ENCODE data around the gene ROBO2.

ROBO2 gene

DNA sequence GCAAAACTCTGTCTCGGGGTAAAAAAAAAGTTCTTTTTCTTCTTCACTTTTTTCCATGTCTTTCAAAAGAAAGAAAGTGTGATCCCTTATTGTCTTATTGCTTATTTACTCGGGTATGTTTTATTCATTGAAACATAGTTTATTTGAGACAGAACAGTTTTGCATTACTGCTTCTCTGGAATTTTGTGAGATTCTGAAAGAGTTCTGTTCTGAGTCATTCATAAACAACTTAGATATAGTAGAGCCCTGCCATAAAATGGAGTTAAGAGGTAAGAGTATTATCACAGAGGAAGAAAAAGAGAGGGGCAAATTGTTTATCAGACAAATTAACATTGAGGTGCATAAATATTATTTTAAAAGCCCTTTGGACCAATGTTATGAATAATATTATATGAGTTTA, 522.2 kb downstream of the ROBO2 start:
- H2BK120ac ChIP-seq (ENCODE audit: insufficient read depth, low read length, poor library complexity), result no peak overlapping the region
- H3K79me2 ChIP-seq (ENCODE audit: control insufficient read depth, insufficient read depth, low read length, poor library complexity), result no peaks in the 10 kb centered on the region
- H2AK5ac ChIP-seq (ENCODE audit: low read length), result no peak overlapping the region
- H3K4me2 ChIP-seq (ENCODE audit: low read length), result no peak overlapping the region
- H3K9me3 ChIP-seq (ENCODE audit: insufficient read depth, low read depth, low read length), result no peaks in the 10 kb centered on the region
- H2AFZ ChIP-seq (ENCODE audit: insufficient read depth, low read length, poor library complexity), result no peak overlapping the region
- no peak overlapping the region for H4K8ac ChIP-seq (ENCODE audit: low read depth, low read length)
- H4K12ac ChIP-seq (ENCODE audit: low read depth, low read length), result no peak overlapping the region
- no peak overlapping the region for H3K4me3 ChIP-seq (ENCODE audit: low read depth, low read length)
- H3K23ac ChIP-seq (ENCODE audit: low read length), result no peak overlapping the region
- no peak overlapping the region for H3K14ac ChIP-seq (ENCODE audit: low read length)
- WGBS (ENCODE audit: extremely low coverage, insufficient coverage, insufficient read length), result no CpG with 5 or more reads among the region's 2 CpGs
- H4K91ac ChIP-seq (ENCODE audit: low read depth, low read length), result no peak overlapping the region
- H2BK12ac ChIP-seq (ENCODE audit: low read length), result no peak overlapping the region
- no peak overlapping the region for H3K18ac ChIP-seq (ENCODE audit: low read length)
- H3K9ac ChIP-seq (ENCODE audit: low read length), result no peak overlapping the region
- H2BK5ac ChIP-seq (ENCODE audit: low read depth, low read length, poor library complexity), result no peak overlapping the region
- H3K79me1 ChIP-seq (ENCODE audit: low read length), result no peaks in the 10 kb centered on the region
- no peaks in the 10 kb centered on the region for H3K36me3 ChIP-seq (ENCODE audit: control insufficient read depth in 1 of 2, insufficient read depth in 2 of 2, low read length in 2 of 2)
- H3K4me1 ChIP-seq (ENCODE audit: control insufficient read depth in 1 of 2, insufficient read depth in 2 of 2, low read length in 2 of 2), result no peaks in the 10 kb centered on the region
- DNase-seq, result no peak
- no peaks in the 10 kb centered on the region for H3K27me3 ChIP-seq (ENCODE audit: insufficient read depth, low read length)
- H3K27ac ChIP-seq (ENCODE audit: low read depth, low read length), result no peak overlapping the region
- H3K4ac ChIP-seq (ENCODE audit: low read depth, low read length), result no peak overlapping the region

DNA sequence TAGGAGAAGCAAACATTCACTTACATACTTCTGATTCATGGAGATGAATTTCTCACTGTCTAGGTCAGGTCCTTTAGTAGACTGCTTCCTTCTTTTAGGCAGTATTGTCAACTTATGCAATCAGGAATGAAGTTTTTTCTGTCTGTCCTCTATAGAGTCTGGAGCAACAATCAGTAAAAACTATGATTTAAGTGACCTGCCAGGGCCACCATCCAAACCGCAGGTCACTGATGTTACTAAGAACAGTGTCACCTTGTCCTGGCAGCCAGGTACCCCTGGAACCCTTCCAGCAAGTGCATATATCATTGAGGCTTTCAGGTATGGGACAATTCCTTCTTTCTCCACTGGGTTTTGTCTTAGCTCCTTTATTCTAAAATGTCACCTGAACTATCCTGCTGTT, 523.1 kb downstream of the ROBO2 start:
- Histone ChIP-seq H3K27me3 (ENCODE audit: insufficient read depth, low read length) (no peaks in the 10 kb centered on the region), H3K14ac (ENCODE audit: low read length) (no peak overlapping the region), H4K91ac (ENCODE audit: low read depth, low read length) (no peak overlapping the region), H3K36me3 (ENCODE audit: control insufficient read depth in 1 of 2, insufficient read depth in 2 of 2, low read length in 2 of 2) (no peaks in the 10 kb centered on the region), H3K4me2 (ENCODE audit: low read length) (no peak overlapping the region), H3K79me2 (ENCODE audit: control insufficient read depth, insufficient read depth, low read length, poor library complexity) (no peaks in the 10 kb centered on the region), H2BK5ac (ENCODE audit: low read depth, low read length, poor library complexity) (no peak overlapping the region), H2AFZ (ENCODE audit: insufficient read depth, low read length, poor library complexity) (no peak overlapping the region), H3K27ac (ENCODE audit: low read depth, low read length) (no peak overlapping the region), H3K9me3 (ENCODE audit: insufficient read depth, low read depth, low read length) (no peaks in the 10 kb centered on the region), H3K4me1 (ENCODE audit: control insufficient read depth in 1 of 2, insufficient read depth in 2 of 2, low read length in 2 of 2) (no peaks in the 10 kb centered on the region), H3K4ac (ENCODE audit: low read depth, low read length) (no peak overlapping the region), H2BK120ac (ENCODE audit: insufficient read depth, low read length, poor library complexity) (no peak overlapping the region), H3K79me1 (ENCODE audit: low read length) (no peaks in the 10 kb centered on the region), H4K8ac (ENCODE audit: low read depth, low read length) (no peak overlapping the region), H3K4me3 (ENCODE audit: low read depth, low read length) (no peak overlapping the region), H4K12ac (ENCODE audit: low read depth, low read length) (no peak overlapping the region), H2BK12ac (ENCODE audit: low read length) (no peak overlapping the region), H2AK5ac (ENCODE audit: low read length) (no peak overlapping the region), H3K18ac (ENCODE audit: low read length) (no peak overlapping the region), H3K9ac (ENCODE audit: low read length) (no peak overlapping the region), H3K23ac (ENCODE audit: low read length) (no peak overlapping the region)
- DNase-seq, result no peak
- WGBS (ENCODE audit: extremely low coverage, insufficient coverage, insufficient read length), result no CpG with 5 or more reads among the region's 1 CpG

DNA sequence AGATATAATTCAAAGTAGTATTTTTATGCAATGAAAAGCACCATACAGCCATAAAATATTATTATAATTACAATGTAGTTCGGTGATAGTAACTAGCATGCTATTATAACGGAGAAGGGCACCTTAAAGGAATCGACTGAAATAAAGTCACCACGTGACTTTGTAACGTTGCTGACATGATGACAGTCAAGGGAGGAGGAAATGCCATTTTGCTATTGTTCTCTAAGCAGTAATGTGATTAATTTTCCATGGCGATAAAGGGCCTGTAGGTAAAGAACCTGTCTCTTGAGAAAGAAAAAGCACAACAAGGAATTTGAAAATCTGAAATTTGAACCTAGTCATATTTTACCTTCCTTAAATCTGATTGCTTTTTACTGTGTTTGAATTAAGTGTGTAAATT, 526.2 kb downstream of the ROBO2 start:
- no peak overlapping the region for H3K9ac ChIP-seq (ENCODE audit: low read length)
- H4K12ac ChIP-seq (ENCODE audit: low read depth, low read length), result no peak overlapping the region
- H2AFZ ChIP-seq (ENCODE audit: insufficient read depth, low read length, poor library complexity), result no peak overlapping the region
- no peaks in the 10 kb centered on the region for H3K27me3 ChIP-seq (ENCODE audit: insufficient read depth, low read length)
- no peak overlapping the region for H3K4me3 ChIP-seq (ENCODE audit: low read depth, low read length)
- no peak overlapping the region for H3K14ac ChIP-seq (ENCODE audit: low read length)
- H2BK5ac ChIP-seq (ENCODE audit: low read depth, low read length, poor library complexity), result no peak overlapping the region
- no peak overlapping the region for H4K8ac ChIP-seq (ENCODE audit: low read depth, low read length)
- H2BK120ac ChIP-seq (ENCODE audit: insufficient read depth, low read length, poor library complexity), result no peak overlapping the region
- no peak overlapping the region for H4K91ac ChIP-seq (ENCODE audit: low read depth, low read length)
- no peaks in the 10 kb centered on the region for H3K36me3 ChIP-seq (ENCODE audit: control insufficient read depth in 1 of 2, insufficient read depth in 2 of 2, low read length in 2 of 2)
- no peaks in the 10 kb centered on the region for H3K79me1 ChIP-seq (ENCODE audit: low read length)
- no peaks in the 10 kb centered on the region for H3K4me1 ChIP-seq (ENCODE audit: control insufficient read depth in 1 of 2, insufficient read depth in 2 of 2, low read length in 2 of 2)
- no peak overlapping the region for H3K27ac ChIP-seq (ENCODE audit: low read depth, low read length)
- H3K79me2 ChIP-seq (ENCODE audit: control insufficient read depth, insufficient read depth, low read length, poor library complexity), result no peaks in the 10 kb centered on the region
- H3K18ac ChIP-seq (ENCODE audit: low read length), result no peak overlapping the region
- no peak overlapping the region for H2BK12ac ChIP-seq (ENCODE audit: low read length)
- DNase-seq, result no peak
- no CpG with 5 or more reads among the region's 6 CpGs for WGBS (ENCODE audit: extremely low coverage, insufficient coverage, insufficient read length)
- H3K4me2 ChIP-seq (ENCODE audit: low read length), result no peak overlapping the region
- no peak overlapping the region for H2AK5ac ChIP-seq (ENCODE audit: low read length)
- no peak overlapping the region for H3K23ac ChIP-seq (ENCODE audit: low read length)
- H3K9me3 ChIP-seq (ENCODE audit: insufficient read depth, low read depth, low read length), result no peaks in the 10 kb centered on the region
- H3K4ac ChIP-seq (ENCODE audit: low read depth, low read length), result no peak overlapping the region

DNA sequence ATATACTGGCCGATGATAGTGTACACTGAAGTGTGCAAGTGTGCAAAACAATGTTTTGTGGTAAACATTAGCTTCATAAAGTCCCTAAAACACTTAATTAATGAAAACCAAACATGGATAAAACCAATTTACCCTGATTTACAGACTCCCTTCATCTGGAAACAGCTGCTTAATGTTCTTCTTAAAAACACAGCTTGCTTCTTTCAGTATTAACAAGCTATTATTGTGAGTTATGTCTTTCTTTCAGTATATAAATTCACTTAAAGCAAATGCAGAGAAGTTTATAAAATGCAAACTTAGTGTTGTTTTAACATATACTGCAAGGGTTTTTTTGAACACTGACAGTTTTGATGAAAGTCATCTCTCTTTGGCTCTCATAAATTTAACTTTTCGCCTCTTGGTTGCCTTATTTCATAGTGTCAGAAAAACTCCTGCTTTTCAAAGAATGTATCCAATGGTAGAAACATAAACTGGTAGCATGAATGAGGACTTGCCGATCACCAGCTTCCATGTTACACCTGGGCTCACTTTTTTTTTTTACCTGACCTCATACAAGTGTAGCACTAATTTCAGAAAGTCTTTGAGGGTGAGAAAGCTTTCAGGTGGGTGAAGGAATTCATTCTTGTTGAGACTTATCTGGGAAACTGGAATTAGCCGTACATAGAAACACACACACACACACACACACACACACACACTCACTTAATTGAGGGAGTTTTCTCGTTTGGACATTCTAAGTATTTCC, 532.2 kb downstream of the ROBO2 start:
- Histone ChIP-seq H3K36me3 (ENCODE audit: control insufficient read depth in 1 of 2, insufficient read depth in 2 of 2, low read length in 2 of 2) (no peaks in the 10 kb centered on the region), H4K91ac (ENCODE audit: low read depth, low read length) (no peak overlapping the region), H2BK5ac (ENCODE audit: low read depth, low read length, poor library complexity) (no peak overlapping the region), H3K79me1 (ENCODE audit: low read length) (no peaks in the 10 kb centered on the region), H3K4me1 (ENCODE audit: control insufficient read depth in 1 of 2, insufficient read depth in 2 of 2, low read length in 2 of 2) (no peaks in the 10 kb centered on the region), H3K9me3 (ENCODE audit: insufficient read depth, low read depth, low read length) (no peaks in the 10 kb centered on the region), H3K4me2 (ENCODE audit: low read length) (no peak overlapping the region), H4K8ac (ENCODE audit: low read depth, low read length) (no peak overlapping the region), H3K18ac (ENCODE audit: low read length) (no peak overlapping the region), H3K79me2 (ENCODE audit: control insufficient read depth, insufficient read depth, low read length, poor library complexity) (no peaks in the 10 kb centered on the region), H3K27ac (ENCODE audit: low read depth, low read length) (no peak overlapping the region), H3K4me3 (ENCODE audit: low read depth, low read length) (no peak overlapping the region), H2AFZ (ENCODE audit: insufficient read depth, low read length, poor library complexity) (no peak overlapping the region), H3K14ac (ENCODE audit: low read length) (no peak overlapping the region), H4K12ac (ENCODE audit: low read depth, low read length) (no peak overlapping the region), H2AK5ac (ENCODE audit: low read length) (no peak overlapping the region), H2BK12ac (ENCODE audit: low read length) (no peak overlapping the region), H3K9ac (ENCODE audit: low read length) (no peak overlapping the region), H2BK120ac (ENCODE audit: insufficient read depth, low read length, poor library complexity) (no peak overlapping the region), H3K23ac (ENCODE audit: low read length) (no peak overlapping the region), H3K4ac (ENCODE audit: low read depth, low read length) (no peak overlapping the region), H3K27me3 (ENCODE audit: insufficient read depth, low read length) (no peaks in the 10 kb centered on the region)
- DNase-seq, result no peak
- WGBS (ENCODE audit: extremely low coverage, insufficient coverage, insufficient read length), result no CpG with 5 or more reads among the region's 5 CpGs

Data from trophoblast cell (in vitro differentiated cells and primary cell).